Measurements from ENCODE around the gene ANGPTL2.

ANGPTL2 gene

DNA sequence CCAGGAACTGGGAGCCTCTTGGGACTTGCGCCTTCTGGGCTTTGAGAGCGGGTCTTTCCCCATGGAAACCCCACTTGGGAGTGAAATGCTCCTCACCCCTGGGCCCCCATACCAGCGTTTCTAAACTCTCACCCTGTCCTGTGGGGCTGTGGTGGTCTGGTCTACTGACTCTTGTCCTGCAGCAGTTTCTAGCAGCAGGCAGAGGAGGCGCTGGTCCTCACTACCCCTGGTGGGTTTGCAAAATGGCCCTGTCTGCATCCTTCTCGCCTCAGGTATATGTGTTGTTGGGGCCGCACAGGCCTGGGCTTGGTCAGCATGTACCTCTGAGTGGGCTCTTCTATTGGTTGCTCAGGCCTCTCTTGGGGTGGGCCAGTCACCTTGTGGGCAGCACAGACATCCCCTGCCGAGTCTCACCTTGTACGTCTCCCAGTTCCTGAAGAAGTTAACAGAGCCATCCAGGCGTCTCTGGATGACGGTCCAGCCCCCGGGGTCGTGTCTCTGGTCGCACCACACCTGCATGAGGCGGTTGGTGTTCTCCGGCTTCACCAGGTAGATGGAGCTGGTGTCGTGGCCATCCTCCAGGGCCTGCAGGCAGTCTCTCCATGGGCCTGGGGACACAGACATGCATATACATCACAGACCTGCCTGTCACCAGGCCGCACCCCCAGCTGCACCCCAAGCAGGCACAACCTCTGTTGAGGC, 29.0 kb downstream of the ANGPTL2 start:
- DNase-seq (ENCODE audit: low spot score): no peak

- no peak for DNase-seq (ENCODE audit: low spot score)
These were observed 30.3 kb downstream of the ANGPTL2 start for GRCh38 chr9:127092041-127092608.

- DNase-seq (ENCODE audit: low spot score): no peak
These were observed 30.9 kb downstream of the ANGPTL2 start for GRCh38 chr9:127091526-127091925.

DNA sequence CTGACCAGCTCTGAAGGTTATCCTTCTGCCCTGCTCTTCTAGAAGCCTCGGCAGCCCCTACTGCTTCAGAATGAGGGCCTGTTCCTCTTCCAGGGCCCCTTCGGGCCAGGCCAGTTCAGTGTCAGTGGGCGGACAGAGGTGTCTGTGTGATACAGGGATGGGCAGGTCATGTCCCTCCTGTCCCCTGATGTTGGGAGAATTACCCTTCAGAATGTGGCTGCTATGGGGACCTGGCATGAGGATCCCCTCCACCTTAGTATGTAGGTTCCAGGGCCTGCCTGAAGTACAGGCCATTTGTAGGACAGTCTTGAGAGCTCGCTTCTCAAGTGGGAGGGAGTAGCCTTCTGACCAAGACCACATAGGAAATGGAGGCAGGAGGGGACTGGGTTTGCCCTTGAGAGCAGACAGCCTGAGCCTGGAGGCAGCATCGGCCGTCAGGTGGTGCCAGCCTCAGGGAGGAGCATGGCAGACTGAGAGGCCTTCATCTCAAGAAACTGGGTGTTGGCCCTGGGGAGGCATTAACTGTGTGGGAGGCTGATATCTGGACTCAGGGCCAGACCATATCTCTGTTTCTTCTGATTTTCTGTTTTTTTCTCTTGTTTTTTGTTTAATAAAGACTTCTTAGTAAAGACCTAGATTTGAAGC, 32.0 kb downstream of the ANGPTL2 start:
- no peak for DNase-seq (ENCODE audit: low spot score)

GRCh38 chr9:127089631-127090081, 32.8 kb downstream of the ANGPTL2 start:
- DNase-seq (ENCODE audit: low spot score): no peak

DNA sequence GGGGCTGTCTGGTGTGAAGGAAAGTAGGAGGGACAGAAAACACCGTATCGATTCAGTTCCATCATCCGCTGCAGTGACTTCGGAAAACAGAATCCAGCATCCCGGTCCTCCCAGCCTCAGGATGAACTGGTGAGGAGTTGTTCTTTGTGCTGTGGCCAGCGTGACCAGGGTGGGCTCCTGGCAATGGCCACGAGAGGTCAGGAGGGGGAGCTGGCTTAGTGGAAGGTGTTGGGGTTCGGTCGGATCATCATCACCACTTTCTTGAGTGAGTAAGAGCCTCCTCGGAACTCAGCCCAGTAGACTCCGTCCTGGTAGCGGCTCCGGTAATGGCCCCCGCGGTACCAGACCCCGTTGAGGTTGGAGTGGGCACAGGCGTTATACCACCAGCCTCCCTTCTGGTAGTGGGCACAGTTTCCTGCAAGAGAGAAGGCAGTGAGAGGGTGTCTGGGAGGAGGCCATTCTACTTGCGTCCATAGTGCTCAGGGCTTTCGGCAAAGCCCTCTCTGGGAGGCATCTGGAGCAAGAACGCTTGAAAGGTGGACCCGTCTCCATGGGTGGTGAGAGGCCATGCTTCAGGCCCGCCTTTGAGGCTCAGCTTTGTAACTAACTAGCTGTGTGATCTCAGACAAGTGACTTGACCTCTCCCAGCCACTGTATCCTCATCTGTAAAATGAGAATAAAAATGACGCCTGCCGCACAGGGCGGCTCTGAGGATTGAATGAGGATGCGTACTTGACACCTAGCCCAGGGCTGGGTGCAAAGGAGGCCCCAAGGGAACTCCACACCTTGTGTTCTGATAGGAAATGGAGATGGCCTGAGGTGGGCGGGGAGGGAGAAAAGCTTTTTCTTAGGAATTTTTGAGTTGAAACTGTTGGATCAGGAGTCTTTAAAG, 33.5 kb downstream of the ANGPTL2 start:
- DNase-seq (ENCODE audit: low spot score): no peak

DNA sequence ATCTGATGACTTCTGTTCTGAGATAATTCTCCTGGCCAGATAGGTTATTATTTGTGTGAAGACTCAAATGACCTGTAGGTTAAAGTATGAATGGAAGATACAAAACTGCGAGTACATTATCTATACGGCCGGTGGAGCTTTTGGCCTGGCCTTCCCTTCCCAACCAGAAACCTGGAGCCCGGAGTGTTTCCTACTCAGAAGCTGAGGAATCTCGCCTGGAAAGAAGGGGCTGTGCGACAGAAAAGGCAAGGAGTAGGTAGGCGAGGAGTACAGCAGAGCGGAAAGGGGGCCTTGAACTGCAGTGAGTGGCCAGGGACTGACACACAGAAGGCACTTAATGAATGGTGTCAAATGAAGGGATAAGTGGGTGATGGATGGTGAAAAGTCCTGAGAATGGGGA, 34.6 kb downstream of the ANGPTL2 start:
- no peak for DNase-seq (ENCODE audit: low spot score)

DNA sequence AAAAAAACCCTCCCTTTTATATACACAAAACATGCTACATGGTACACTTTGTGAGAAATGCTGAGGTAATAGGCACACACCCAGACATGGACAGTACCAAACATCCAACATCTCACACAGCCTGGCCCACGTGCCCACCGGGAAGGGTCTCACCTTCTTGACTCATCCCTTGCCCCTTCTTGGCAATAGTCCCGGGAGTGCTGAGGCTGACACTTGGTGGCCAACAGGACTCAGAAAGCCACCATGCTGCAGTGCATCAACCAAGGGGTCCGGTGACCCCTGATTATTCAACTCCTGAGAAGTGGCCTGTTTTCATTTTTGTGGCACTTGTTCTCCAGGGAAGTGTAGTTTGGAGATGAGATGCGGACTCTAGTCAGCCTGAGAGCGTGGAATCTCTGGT, 35.0 kb downstream of the ANGPTL2 start:
- no peak for DNase-seq (ENCODE audit: low spot score)

- DNase-seq (ENCODE audit: low spot score): no peak
These were observed 35.7 kb downstream of the ANGPTL2 start for GRCh38 chr9:127086771-127087170.

- DNase-seq (ENCODE audit: low spot score): no peak
These were observed 37.2 kb downstream of the ANGPTL2 start for GRCh38 chr9:127085186-127085585.

GRCh38 chr9:127084076-127085039, 38.1 kb downstream of the ANGPTL2 start:
- DNase-seq (ENCODE audit: low spot score): no peak

- no peak for DNase-seq (ENCODE audit: low spot score)
These were observed 39.1 kb downstream of the ANGPTL2 start for GRCh38 chr9:127083138-127083980.

- DNase-seq (ENCODE audit: low spot score): no peak
These were observed 40.9 kb downstream of the ANGPTL2 start for GRCh38 chr9:127081250-127082185.

- no peak for DNase-seq (ENCODE audit: low spot score)
These were observed 42.8 kb downstream of the ANGPTL2 start for GRCh38 chr9:127079446-127080140.

DNA sequence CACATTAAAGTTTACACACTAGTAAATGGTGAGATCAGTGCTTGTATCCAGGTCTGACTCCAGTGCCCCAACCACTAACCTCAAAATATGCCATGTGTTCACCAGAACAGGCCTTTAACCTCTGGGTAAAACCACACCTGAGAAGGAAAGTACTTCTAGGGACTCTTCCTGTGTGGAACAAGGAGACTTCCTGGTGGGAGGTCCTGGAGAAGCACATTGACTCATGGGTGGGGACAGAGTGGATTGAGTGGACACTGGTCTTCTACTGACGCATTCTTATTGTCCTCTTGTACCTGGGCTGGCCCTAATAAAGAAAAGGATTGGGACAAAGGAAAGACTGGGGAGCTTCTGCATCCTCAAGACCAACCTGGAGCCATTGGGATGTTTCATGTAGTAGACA, 43.4 kb downstream of the ANGPTL2 start:
- no peak for DNase-seq (ENCODE audit: low spot score)

DNA sequence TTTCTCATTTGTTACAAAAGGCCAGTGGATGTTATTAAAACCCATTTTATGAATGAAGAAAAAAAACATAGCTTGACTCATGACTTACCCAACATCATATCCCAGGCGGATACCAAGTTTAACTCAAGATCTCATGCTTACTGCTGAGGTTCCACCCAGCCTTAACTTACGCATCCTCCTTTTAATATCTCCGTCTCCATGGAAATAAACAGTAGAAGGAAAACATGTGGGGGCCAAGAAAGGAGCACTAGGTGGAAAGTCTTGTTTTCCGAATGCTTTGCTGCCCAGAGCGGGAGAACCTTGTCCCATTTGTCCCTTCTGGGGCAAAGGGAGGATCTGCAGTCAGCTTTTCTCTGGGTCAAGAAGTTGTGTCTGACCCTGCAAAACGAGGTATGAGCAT, 44.1 kb downstream of the ANGPTL2 start:
- no peak for DNase-seq (ENCODE audit: low spot score)

DNA sequence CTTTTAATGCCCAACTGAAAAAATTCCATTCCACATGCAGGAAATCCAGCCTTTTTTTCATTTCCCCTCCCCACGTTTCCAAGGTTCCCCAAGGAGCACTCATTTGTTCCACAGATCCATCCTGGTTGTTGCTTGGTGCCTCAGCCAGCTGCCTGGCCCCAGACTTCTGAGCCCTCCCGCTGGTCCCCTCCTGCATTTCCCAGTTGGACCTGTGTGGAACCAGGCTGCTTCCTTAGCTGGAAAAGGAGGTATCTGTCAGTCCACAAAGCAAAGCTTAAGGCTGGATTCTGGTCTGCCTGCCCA, 44.8 kb downstream of the ANGPTL2 start:
- no peak for DNase-seq (ENCODE audit: low spot score)

DNA sequence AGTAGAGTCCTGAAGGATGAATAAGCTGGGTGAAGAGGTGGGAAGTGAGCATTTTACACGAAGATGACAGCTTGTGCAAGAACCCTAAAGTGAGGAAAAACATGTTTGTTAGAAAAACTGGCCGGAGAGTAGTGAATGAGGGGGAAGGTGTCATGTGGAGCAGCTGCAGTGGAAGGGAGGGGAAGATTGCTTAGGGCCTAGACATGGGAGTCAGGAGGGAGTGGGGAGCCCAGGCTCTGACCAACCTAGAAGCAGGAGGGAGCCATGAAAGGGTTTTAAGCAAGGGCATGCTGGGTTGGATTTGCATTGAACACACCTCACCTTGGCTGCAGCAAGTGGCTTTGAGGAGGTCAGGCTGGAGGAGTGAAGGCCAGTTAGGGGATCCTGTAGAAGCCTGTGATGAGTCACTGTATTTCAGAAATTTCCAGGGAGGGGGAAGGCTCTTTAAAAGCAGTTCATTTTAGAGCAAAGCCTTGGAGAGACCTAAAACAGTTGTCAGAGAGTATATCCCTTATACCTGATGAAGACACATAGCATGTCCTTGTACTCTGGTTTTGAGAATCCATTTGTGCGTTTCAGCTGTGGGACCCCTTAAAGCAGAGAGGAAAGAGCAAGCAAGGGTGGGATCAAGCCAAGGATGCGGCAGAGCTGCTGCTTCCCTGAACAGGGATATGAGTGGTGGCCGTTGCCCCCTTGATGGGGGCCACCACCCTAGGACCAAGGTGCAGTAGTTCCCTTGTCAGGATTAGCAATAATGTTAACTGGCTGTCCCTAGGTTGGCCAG, 45.4 kb downstream of the ANGPTL2 start:
- DNase-seq (ENCODE audit: low spot score): no peak

Measured in hepatic stellate cell (primary cell).